ENCODE measurements around the gene FGF14. TPM values are rescaled to one million over a fixed set of nuclear protein-coding genes. Genes with fewer than 3 reads are reported as not detected.
A peak's percentile ranks its signal among the peaks of the same experiment; 100 is the strongest.

Gene FGF14
- total RNA-seq, 1 donor from 2014 or later: 1.4 TPM

- Mint-ChIP-seq H3K27me3 (ENCODE audit: insufficient read depth, low read depth) (no peaks in the 10 kb centered on the region), H3K4me3 (no peak overlapping the region), H3K4me1 (no peaks in the 10 kb centered on the region), H3K36me3 (no peaks in the 10 kb centered on the region), H3K9me3 (no peaks in the 10 kb centered on the region), H3K27ac (no peak overlapping the region)
- H3K4me3 ChIP-seq: no peak overlapping the region
- no peak overlapping the region for H2AFZ ChIP-seq (replicated peaks)
- H3K27me3 ChIP-seq: no peaks in the 10 kb centered on the region
- no peaks in the 10 kb centered on the region for H3K9me3 ChIP-seq (ENCODE audit: low read depth)
- H3K36me3 ChIP-seq: no peaks in the 10 kb centered on the region
- no peak overlapping the region for H3K4me2 ChIP-seq
- H3K9ac ChIP-seq: no peak overlapping the region
- DNase-seq (ENCODE audit: low spot score): no peak
- TF ChIP-seq EZH2phosphoT487 (IDR thresholded peaks at IDR 0.05) (no peak), EZH2 (IDR thresholded peaks at IDR 0.05) (no peak)
- TF ChIP-seq, protein P1, sequence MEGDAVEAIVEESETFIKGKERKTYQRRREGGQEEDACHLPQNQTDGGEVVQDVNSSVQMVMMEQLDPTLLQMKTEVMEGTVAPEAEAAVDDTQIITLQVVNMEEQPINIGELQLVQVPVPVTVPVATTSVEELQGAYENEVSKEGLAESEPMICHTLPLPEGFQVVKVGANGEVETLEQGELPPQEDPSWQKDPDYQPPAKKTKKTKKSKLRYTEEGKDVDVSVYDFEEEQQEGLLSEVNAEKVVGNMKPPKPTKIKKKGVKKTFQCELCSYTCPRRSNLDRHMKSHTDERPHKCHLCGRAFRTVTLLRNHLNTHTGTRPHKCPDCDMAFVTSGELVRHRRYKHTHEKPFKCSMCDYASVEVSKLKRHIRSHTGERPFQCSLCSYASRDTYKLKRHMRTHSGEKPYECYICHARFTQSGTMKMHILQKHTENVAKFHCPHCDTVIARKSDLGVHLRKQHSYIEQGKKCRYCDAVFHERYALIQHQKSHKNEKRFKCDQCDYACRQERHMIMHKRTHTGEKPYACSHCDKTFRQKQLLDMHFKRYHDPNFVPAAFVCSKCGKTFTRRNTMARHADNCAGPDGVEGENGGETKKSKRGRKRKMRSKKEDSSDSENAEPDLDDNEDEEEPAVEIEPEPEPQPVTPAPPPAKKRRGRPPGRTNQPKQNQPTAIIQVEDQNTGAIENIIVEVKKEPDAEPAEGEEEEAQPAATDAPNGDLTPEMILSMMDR (IDR thresholded peaks at IDR 0.05): no peak
- no peaks in the 10 kb centered on the region for H3K79me2 ChIP-seq (ENCODE audit: low read depth)
- no peaks in the 10 kb centered on the region for H3F3A ChIP-seq (ENCODE audit: low read depth)
- H3K4me1 ChIP-seq: no peaks in the 10 kb centered on the region
- H3K27ac ChIP-seq: no peak overlapping the region
- H4K20me1 ChIP-seq (ENCODE audit: low read depth): no peaks in the 10 kb centered on the region
Measured at GRCh38 chr13:102240110-102240509, 161.7 kb downstream of the FGF14 start.

- no peak overlapping the region for H3K4me3 ChIP-seq
- no peak overlapping the region for H3K27ac ChIP-seq
- Mint-ChIP-seq H3K4me3 (no peak overlapping the region), H3K4me1 (no peaks in the 10 kb centered on the region), H3K9me3 (no peaks in the 10 kb centered on the region), H3K36me3 (no peaks in the 10 kb centered on the region), H3K27me3 (ENCODE audit: insufficient read depth, low read depth) (no peaks in the 10 kb centered on the region), H3K27ac (no peak overlapping the region)
- no peak overlapping the region for H2AFZ ChIP-seq (replicated peaks)
- no peaks in the 10 kb centered on the region for H3K27me3 ChIP-seq
- H3K9ac ChIP-seq: no peak overlapping the region
- H3K9me3 ChIP-seq (ENCODE audit: low read depth): no peaks in the 10 kb centered on the region
- no peaks in the 10 kb centered on the region for H3K36me3 ChIP-seq
- H3F3A ChIP-seq (ENCODE audit: low read depth): no peaks in the 10 kb centered on the region
- H3K79me2 ChIP-seq (ENCODE audit: low read depth): no peaks in the 10 kb centered on the region
- no peaks in the 10 kb centered on the region for H3K4me1 ChIP-seq
- TF ChIP-seq EZH2phosphoT487 (IDR thresholded peaks at IDR 0.05): no peak
- no peak for TF ChIP-seq EZH2 (IDR thresholded peaks at IDR 0.05)
- TF ChIP-seq, protein P1 (IDR thresholded peaks at IDR 0.05): no peak
- H3K4me2 ChIP-seq: no peak overlapping the region
- H4K20me1 ChIP-seq (ENCODE audit: low read depth): no peaks in the 10 kb centered on the region
- peak; percentile 39 for DNase-seq (ENCODE audit: low spot score)
Measured at GRCh38 chr13:102237230-102237629, 164.6 kb downstream of the FGF14 start.

DNA sequence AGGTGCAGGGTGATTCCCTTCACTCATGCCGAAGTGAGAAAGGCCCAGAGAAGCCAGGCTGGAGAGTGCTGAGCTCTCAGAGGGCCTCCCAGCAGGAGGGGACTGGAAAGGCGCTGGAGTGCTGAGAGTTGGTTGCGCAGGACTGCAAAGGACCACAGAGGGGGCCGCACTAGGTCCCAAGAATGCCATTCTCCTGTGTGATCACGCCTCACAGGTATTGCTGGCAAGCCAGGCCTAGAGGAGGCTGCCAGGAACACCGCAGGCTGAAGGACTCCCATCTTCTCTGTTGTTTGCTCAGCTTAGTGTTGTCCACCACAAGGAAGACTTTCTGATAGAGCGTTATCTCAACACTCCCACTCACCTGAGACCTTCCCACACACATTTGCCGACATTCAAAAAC lies 165.0 kb downstream of the FGF14 start:
- no peak overlapping the region for H3K27ac Mint-ChIP-seq
- DNase-seq (ENCODE audit: low spot score): peak; percentile 4

More for the DNA sequence above, 165.0 kb downstream of the FGF14 start:
- Histone ChIP-seq H3K4me3 (no peak overlapping the region), H3K4me2 (no peak overlapping the region), H3K79me2 (ENCODE audit: low read depth) (no peaks in the 10 kb centered on the region), H3K9me3 (ENCODE audit: low read depth) (no peaks in the 10 kb centered on the region), H3K27me3 (no peaks in the 10 kb centered on the region), H3K4me1 (no peaks in the 10 kb centered on the region), H3K9ac (no peak overlapping the region), H3K36me3 (no peaks in the 10 kb centered on the region), H3K27ac (no peak overlapping the region), H3F3A (ENCODE audit: low read depth) (no peaks in the 10 kb centered on the region), H4K20me1 (ENCODE audit: low read depth) (no peaks in the 10 kb centered on the region), H2AFZ (replicated peaks) (no peak overlapping the region)
- Mint-ChIP-seq H3K27me3 (ENCODE audit: insufficient read depth, low read depth) (no peaks in the 10 kb centered on the region), H3K9me3 (no peaks in the 10 kb centered on the region), H3K36me3 (no peaks in the 10 kb centered on the region), H3K4me1 (no peaks in the 10 kb centered on the region), H3K4me3 (no peak overlapping the region)
- no peak for TF ChIP-seq EZH2phosphoT487 (IDR thresholded peaks at IDR 0.05)
- no peak for TF ChIP-seq EZH2 (IDR thresholded peaks at IDR 0.05)
- TF ChIP-seq, protein P1 (IDR thresholded peaks at IDR 0.05): no peak

Data from neural progenitor cell (in vitro differentiated cells).